Tibial nerve (tissue), 4 donors: Measurements from ENCODE around the gene DNA2.

Experiments
- EP300 ChIP-seq, 2 donors: sonication (generic); formaldehyde crosslinking; IDR thresholded peaks; one replicate each; pipeline ENCODE4 v1.6.1; 2017; ENCODE audit warnings: antibody characterized with exemption in 2 of 2, mild to moderate bottlenecking in 1 of 2
- POLR2A ChIP-seq, 2 donors: fragments of 450-650 bp; IDR thresholded peaks; one replicate each; pipeline ENCODE4 v1.6.1; 2017; ENCODE audit warnings: antibody characterized with exemption in 2 of 2, mild to moderate bottlenecking in 2 of 2, moderate library complexity in 2 of 2
- TF ChIP-seq, protein P1 (sequence below), 5 experiments: fragments of 200-600 bp in 3 of 5; fragments of 450-650 bp in 2 of 5; sonication (generic) in 3 of 5; IDR thresholded peaks; one replicate each; pipeline ENCODE4 v1.5.1; 2016 to 2019; ENCODE audit warnings: antibody characterized with exemption in 5 of 5, mild to moderate bottlenecking in 3 of 5, moderate library complexity in 2 of 5

DNA sequence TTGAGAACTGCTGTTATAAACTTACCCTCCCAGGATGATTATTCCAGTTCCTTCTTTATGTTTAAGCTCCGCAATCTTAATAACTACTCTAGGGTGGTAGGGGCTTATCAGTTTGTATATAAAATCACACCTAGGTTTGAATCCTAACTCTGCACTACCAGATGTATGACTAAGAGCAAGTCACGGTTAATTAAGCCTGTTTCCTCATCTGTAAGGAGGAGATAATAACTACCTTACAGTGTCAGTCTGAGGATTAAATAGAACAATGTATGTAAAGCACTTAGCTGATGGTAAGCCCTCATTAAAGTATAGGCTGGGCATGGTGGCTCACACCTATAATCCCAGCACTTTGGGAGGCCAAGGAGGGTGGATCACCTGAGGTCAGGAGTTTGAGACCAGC lies 9.2 kb downstream of the DNA2 start:
- TF ChIP-seq, protein P1, sequence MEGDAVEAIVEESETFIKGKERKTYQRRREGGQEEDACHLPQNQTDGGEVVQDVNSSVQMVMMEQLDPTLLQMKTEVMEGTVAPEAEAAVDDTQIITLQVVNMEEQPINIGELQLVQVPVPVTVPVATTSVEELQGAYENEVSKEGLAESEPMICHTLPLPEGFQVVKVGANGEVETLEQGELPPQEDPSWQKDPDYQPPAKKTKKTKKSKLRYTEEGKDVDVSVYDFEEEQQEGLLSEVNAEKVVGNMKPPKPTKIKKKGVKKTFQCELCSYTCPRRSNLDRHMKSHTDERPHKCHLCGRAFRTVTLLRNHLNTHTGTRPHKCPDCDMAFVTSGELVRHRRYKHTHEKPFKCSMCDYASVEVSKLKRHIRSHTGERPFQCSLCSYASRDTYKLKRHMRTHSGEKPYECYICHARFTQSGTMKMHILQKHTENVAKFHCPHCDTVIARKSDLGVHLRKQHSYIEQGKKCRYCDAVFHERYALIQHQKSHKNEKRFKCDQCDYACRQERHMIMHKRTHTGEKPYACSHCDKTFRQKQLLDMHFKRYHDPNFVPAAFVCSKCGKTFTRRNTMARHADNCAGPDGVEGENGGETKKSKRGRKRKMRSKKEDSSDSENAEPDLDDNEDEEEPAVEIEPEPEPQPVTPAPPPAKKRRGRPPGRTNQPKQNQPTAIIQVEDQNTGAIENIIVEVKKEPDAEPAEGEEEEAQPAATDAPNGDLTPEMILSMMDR (IDR thresholded peaks at IDR 0.05): no peak
- TF ChIP-seq EP300 (IDR thresholded peaks at IDR 0.05) (no peak), POLR2A (IDR thresholded peaks at IDR 0.05) (no peak)
